OCI-LY7 (cell line): ENCODE results near the gene UHRF1. TPM values are rescaled to one million over a fixed set of nuclear protein-coding genes. Genes with fewer than 3 reads are reported as not detected.

Source experiments
- BruUV-seq: library from RNA; stranded (reverse); fragments of 400-500 nt; replicated peaks from 2 replicates; lab custom pipeline; 2021; lab: Mats Ljungman, UMichigan
- CTCF ChIA-PET: fragments of 300-600 bp; sonication (Branson Sonifier 250); formaldehyde crosslinking; loops from one replicate; lab custom pipeline; 2022; ENCODE audit warnings: antibody characterized with exemption; ENCODE audit not compliant: unreplicated experiment; lab: Charles Lee
- POLR2A ChIA-PET: fragments of 300-600 bp; sonication (Branson Sonifier 250); formaldehyde crosslinking; loops from one replicate; lab custom pipeline; 2022; ENCODE audit warnings: antibody characterized with exemption; lab: Charles Lee
- DNase-seq: peaks from one replicate; pipeline ENCODE4 v3.0.0-alpha.2; 2015; ENCODE audit warnings: low spot score
- H2AFZ ChIP-seq: fragments of 200-600 bp; sonication (generic), shearing (Covaris generic); 2 replicates; pipeline ENCODE4 v1.6.1; 2014; ENCODE audit warnings: mild to moderate bottlenecking, antibody characterized with exemption, low read length, moderate library complexity
- H3K27ac ChIP-seq: fragments of 200-600 bp; sonication (generic); 2 replicates; pipeline ENCODE4 v1.5.1; 2014; ENCODE audit warnings: mixed run types, low read depth, mild to moderate bottlenecking, moderate library complexity, low read length, inconsistent platforms; ENCODE audit not compliant: poor library complexity, severe bottlenecking
- H3K36me3 ChIP-seq: fragments of 200-600 bp; sonication (generic); 2 replicates; pipeline ENCODE4 v1.6.1; 2014; ENCODE audit warnings: mild to moderate bottlenecking, antibody characterized with exemption, low read length, moderate library complexity, mixed read lengths; ENCODE audit not compliant: insufficient read depth
- H3K4me1 ChIP-seq: fragments of 200-600 bp; sonication (generic); 2 replicates; pipeline ENCODE4 v1.5.1; 2014; ENCODE audit warnings: mild to moderate bottlenecking, low read length; ENCODE audit not compliant: insufficient read depth, poor library complexity, severe bottlenecking
- H3K4me2 ChIP-seq: fragments of 200-600 bp; sonication (generic); 2 replicates; pipeline ENCODE4 v1.6.1; 2014; ENCODE audit warnings: mild to moderate bottlenecking, low read length
- H3K4me3 ChIP-seq: fragments of 200-600 bp; sonication (generic); 2 replicates; pipeline ENCODE4 v1.5.1; 2014; ENCODE audit warnings: mild to moderate bottlenecking, low read depth, low read length; ENCODE audit not compliant: poor library complexity, severe bottlenecking
- H3K79me2 ChIP-seq: fragments of 200-600 bp; sonication (generic); 2 replicates; pipeline ENCODE4 v1.6.1; 2016; ENCODE audit warnings: low read depth, mild to moderate bottlenecking, low read length, moderate library complexity, mixed read lengths; ENCODE audit not compliant: insufficient read depth
- H3K9me2 ChIP-seq: fragments of 200-600 bp; sonication (generic); 2 replicates; pipeline ENCODE4 v1.6.1; 2016; ENCODE audit warnings: mild to moderate bottlenecking, low read length, mixed read lengths; ENCODE audit not compliant: insufficient read depth
- H3K9me3 ChIP-seq: fragments of 200-600 bp; sonication (generic); 2 replicates; pipeline ENCODE4 v1.6.1; 2014; ENCODE audit warnings: mild to moderate bottlenecking, mixed run types, low read length, mixed read lengths
- H4K20me1 ChIP-seq: fragments of 200-600 bp; sonication (generic); 2 replicates; pipeline ENCODE4 v1.6.1; 2014; ENCODE audit warnings: mild to moderate bottlenecking, antibody characterized with exemption, low read length, moderate library complexity, mixed read lengths; ENCODE audit not compliant: insufficient read depth
- CTCF ChIP-seq: fragments of 200-600 bp; sonication (generic); conservative IDR thresholded peaks from 2 replicates; pipeline ENCODE4 v1.5.1; 2014; ENCODE audit warnings: mild to moderate bottlenecking, antibody characterized with exemption, low read length, moderate library complexity, mixed read lengths
- EZH2phosphoT487 ChIP-seq: fragments of 200-600 bp; sonication (generic); IDR thresholded peaks from 2 replicates; pipeline ENCODE4 v1.6.1; 2018; ENCODE audit warnings: low read depth, borderline replicate concordance, mild to moderate bottlenecking, mixed run types, antibody characterized with exemption, low read length, moderate library complexity, mixed read lengths
- intact Hi-C: fragments of 100-400 bp; cut with micrococcal nuclease; formaldehyde crosslinking; loops from one replicate; pipeline ENCODE4 v1.10.0; 2022; ENCODE audit not compliant: unreplicated experiment
- total RNA-seq, 2 experiments: library from RNA; depleted of rRNA in 1 of 2; stranded (reverse); fragments of >200 nt in 1 of 2; shearing (Covaris generic) in 1 of 2; gene quantifications; 2 replicates each; pipeline ENCODE4 v1.2.3, GENCODE V29; 2014 to 2022

Gene UHRF1
- total RNA-seq, 2 experiments from 2014 or later, result 141 to 186 TPM

- Histone ChIP-seq H3K4me1 (peaks cover 16% of the 10 kb centered on the region), H4K20me1 (peaks cover 23% of the 10 kb centered on the region), H3K79me2 (peaks cover 99% of the 10 kb centered on the region), H2AFZ (no peak overlapping the region), H3K4me2 (no peak overlapping the region), H3K36me3 (peaks cover 100% of the 10 kb centered on the region), H3K9me3 (no peaks in the 10 kb centered on the region), H3K27ac (no peak overlapping the region), H3K4me3 (no peak overlapping the region), H3K9me2 (no peaks in the 10 kb centered on the region)
- ChIA-PET CTCF (no interaction called here), POLR2A (interaction anchor here (0.6 kb wide), 1 partner anchor 63 kb away, joined by 4 read pairs; no protein-coding TSS in a partner anchor)
- TF ChIP-seq CTCF (no peak), EZH2phosphoT487 (no peak)
- no TSS peak for BruUV-seq
- DNase-seq, result no peak
- intact Hi-C loops, result no loop called here
Observed at GRCh38 chr19:4916292-4917082, 7.2 kb downstream of the UHRF1 start.

DNA sequence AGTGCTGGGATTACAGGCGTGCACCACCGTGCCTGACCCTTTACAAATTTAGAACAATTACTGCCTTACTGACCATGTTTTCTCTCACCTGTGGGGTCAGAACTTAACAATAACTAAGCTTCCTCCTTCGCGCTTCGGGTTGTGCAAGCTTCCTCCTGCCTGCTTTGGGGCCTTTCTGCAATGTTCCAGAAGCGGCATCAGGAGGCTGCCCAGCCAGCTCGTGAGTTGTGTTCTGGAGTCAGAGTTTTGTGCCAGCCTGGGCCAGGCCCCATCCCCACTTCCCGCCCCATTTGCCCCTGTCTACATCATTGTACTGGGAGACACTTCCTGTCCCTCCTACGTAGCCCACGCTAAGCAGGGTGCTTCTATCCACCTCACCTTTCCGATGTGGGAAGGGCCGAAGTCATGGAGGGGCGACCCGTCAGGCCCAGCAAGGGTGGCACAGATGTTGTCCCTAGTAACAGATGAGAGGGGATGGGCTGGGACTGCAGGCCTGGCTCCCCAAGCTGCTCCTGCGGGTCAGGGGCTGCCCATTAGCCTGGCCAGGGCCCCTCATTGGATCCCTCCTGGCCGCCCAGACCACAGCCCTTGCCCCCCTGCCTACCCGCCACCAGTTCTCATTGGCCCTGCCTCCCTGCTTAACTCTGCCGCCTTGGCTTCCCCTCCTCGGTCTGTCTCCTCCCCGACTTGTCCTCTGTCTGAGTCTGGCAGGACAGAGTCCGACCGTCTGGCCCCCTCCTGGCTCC lies 13.4 kb downstream of the UHRF1 start:
- Histone ChIP-seq H3K36me3 (peaks cover 98% of the 10 kb centered on the region), H3K9me3 (no peaks in the 10 kb centered on the region), H3K4me2 (no peak overlapping the region), H3K27ac (no peak overlapping the region), H3K9me2 (no peaks in the 10 kb centered on the region), H2AFZ (no peak overlapping the region), H3K79me2 (peaks cover 100% of the 10 kb centered on the region), H4K20me1 (peaks cover 12% of the 10 kb centered on the region), H3K4me1 (no peaks in the 10 kb centered on the region), H3K4me3 (no peak overlapping the region)
- ChIA-PET POLR2A (no interaction called here), CTCF (no interaction called here)
- no peak for DNase-seq
- intact Hi-C loops, result no loop called here
- BruUV-seq, result no TSS peak
- no peak for TF ChIP-seq EZH2phosphoT487
- TF ChIP-seq CTCF, result no peak
